Fibroblast of pulmonary artery (primary cell): ENCODE measurements around the gene PLA2R1.
A peak's percentile ranks its signal among the peaks of the same experiment; 100 is the strongest.

ENCODE experiments used
- DNase-seq: peaks from one replicate; pipeline ENCODE4 v3.0.0-alpha.2; 2010; ENCODE audit warnings: low read depth
- H3K4me3 ChIP-seq: replicated peaks from 2 replicates; pipeline ENCODE4 v1.5.1; 2011; ENCODE audit warnings: low read depth, mild to moderate bottlenecking, control low read depth, low read length, moderate library complexity
- TF ChIP-seq, protein P1 (sequence below): IDR thresholded peaks from 2 replicates; pipeline ENCODE4 v1.5.1; 2011; ENCODE audit warnings: mild to moderate bottlenecking, control low read depth, low read length, inconsistent platforms; ENCODE audit errors: missing control alignments

Gene PLA2R1

DNA sequence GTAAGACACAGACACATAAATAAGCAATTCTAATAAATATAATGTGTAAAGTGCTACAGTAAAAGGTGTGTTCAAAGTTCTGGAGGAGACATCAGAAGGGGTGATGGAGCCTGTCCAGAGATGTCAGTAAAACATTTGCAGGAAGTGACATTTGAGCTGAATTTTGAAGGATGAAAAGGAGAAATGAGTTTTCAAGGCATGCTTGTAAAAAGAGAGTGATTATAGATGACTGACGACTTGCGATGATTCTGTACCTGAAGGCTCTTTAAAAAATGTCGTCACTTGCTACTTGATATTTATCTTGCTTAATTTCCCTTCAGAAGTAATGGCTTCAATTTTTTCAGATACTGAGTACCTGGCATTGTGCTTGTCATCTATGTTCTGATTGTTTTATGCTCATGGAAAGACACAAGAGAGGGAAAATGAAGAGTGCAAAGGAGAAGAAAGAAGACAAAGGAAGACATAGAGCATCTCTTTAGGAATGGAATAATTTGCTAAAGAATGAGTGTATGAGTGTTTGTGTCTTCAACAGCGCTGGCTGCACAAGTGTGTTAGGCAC lies 73.9 kb downstream of the PLA2R1 start:
- no peak for DNase-seq

GRCh38 chr2:159987181-159987580 lies 75.2 kb downstream of the PLA2R1 start:
- TF ChIP-seq, protein P1, sequence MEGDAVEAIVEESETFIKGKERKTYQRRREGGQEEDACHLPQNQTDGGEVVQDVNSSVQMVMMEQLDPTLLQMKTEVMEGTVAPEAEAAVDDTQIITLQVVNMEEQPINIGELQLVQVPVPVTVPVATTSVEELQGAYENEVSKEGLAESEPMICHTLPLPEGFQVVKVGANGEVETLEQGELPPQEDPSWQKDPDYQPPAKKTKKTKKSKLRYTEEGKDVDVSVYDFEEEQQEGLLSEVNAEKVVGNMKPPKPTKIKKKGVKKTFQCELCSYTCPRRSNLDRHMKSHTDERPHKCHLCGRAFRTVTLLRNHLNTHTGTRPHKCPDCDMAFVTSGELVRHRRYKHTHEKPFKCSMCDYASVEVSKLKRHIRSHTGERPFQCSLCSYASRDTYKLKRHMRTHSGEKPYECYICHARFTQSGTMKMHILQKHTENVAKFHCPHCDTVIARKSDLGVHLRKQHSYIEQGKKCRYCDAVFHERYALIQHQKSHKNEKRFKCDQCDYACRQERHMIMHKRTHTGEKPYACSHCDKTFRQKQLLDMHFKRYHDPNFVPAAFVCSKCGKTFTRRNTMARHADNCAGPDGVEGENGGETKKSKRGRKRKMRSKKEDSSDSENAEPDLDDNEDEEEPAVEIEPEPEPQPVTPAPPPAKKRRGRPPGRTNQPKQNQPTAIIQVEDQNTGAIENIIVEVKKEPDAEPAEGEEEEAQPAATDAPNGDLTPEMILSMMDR = no peak
- no peak overlapping the region for H3K4me3 ChIP-seq
- DNase-seq = no peak

More for the DNA sequence above, 73.9 kb downstream of the PLA2R1 start:
- H3K4me3 ChIP-seq = no peak overlapping the region
- TF ChIP-seq, protein P1 = no peak

GRCh38 chr2:159985656-159986055 lies 76.8 kb downstream of the PLA2R1 start:
- H3K4me3 ChIP-seq = no peak overlapping the region
- TF ChIP-seq, protein P1 = no peak
- DNase-seq = no peak

DNA sequence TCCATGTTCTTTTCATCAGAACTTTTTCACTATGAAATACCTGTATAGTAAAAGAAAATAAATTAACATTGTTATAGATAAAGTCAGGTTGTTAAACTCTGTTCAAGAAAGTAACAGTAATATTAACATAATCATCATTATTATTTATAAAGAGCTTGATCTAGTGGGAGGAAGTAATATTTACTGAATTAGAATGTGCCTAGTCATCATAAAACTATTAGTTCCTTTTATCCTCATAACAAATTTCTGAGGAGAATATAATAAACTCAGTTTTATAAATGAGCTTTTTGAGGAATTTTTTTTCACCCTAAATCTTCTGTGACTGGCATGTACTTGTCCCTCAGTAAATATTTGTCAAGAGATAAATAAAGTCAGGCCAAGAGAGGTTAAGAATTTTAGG lies 78.4 kb downstream of the PLA2R1 start:
- no peak for DNase-seq
- TF ChIP-seq, protein P1 = no peak
- H3K4me3 ChIP-seq = no peak overlapping the region

GRCh38 chr2:159982842-159983785 lies 79.3 kb downstream of the PLA2R1 start:
- DNase-seq = peak; percentile 61
- H3K4me3 ChIP-seq = no peak overlapping the region
- TF ChIP-seq, protein P1 = no peak

DNA sequence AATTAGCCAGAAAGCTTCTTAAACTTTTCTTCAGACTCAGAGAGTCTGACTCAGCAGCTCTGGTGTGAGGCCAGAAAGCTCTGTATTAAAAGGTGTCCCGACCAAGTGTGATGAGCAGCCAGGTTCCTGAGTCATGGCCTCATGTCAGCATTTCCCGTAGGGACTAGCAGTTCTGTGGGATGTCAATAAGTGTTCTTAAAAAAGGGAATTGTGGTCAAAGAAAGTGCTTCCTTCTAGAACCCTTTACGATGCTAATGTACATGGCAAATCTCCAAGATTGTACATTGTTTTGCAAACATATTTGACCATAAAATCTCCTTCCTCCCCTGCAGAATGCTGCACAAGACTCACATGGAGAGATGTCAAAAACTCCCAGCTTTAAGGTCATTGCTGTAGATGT lies 80.1 kb downstream of the PLA2R1 start:
- no peak overlapping the region for H3K4me3 ChIP-seq
- peak; percentile 85 for DNase-seq
- TF ChIP-seq, protein P1 = no peak
